ENCODE measurements around the gene LCE1C.

Gene LCE1C

DNA sequence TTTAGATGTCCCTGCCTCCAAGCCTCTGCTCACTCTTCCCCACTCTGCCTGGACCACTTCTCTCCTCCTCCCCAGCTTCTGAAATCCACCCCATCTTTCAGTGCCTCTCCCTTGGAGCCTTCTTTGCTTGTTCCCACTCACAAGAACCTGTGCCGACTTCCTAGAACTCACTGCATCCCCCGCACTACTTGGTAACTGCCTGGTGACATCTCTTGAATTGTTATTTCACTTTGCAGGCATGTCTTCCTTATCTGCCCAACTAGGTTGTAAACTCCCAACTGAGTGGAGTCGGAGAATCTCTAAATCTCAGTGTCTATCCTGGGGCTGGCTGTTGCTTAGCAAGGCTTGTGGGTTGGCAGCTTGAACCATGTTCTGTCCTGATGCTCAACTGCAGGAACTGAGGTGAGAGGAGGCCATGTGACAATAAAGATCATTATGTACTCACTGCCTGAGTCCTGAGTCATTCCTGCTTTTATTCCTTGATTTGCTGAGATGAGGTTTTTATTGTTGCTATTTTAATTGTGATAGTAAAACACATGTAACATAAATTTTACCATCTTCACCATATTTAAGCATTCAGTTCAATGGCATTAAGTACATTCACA, 44.7 kb downstream of the LCE1C start:
- TF ChIP-seq, protein P1, sequence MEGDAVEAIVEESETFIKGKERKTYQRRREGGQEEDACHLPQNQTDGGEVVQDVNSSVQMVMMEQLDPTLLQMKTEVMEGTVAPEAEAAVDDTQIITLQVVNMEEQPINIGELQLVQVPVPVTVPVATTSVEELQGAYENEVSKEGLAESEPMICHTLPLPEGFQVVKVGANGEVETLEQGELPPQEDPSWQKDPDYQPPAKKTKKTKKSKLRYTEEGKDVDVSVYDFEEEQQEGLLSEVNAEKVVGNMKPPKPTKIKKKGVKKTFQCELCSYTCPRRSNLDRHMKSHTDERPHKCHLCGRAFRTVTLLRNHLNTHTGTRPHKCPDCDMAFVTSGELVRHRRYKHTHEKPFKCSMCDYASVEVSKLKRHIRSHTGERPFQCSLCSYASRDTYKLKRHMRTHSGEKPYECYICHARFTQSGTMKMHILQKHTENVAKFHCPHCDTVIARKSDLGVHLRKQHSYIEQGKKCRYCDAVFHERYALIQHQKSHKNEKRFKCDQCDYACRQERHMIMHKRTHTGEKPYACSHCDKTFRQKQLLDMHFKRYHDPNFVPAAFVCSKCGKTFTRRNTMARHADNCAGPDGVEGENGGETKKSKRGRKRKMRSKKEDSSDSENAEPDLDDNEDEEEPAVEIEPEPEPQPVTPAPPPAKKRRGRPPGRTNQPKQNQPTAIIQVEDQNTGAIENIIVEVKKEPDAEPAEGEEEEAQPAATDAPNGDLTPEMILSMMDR (conservative IDR thresholded peaks at IDR 0.05; ENCODE audit: low read length), result no peak
- no peak for DNase-seq (ENCODE audit: low read depth)

DNA sequence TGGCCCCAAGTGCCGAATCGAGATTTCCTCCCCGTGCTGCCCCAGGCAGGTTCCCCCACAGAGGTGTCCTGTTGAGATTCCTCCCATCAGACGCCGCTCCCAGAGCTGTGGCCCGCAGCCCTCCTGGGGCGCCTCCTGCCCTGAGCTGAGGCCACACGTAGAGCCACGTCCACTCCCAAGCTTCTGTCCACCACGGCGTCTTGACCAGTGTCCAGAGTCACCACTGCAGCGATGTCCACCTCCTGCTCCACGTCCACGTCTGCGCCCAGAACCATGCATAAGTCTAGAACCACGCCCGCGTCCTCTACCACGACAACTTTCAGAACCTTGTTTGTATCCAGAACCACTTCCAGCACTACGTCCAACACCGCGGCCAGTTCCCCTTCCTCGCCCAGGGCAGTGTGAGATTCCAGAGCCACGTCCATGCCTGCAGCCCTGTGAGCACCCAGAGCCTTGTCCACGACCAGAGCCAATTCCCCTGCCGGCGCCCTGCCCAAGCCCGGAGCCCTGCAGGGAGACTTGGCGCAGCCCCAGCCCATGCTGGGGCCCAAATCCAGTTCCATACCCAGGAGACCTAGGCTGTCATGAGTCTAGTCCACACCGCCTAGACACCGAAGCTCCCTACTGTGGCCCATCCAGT, 45.8 kb downstream of the LCE1C start:
- TF ChIP-seq, protein P1 (conservative IDR thresholded peaks at IDR 0.05; ENCODE audit: low read length), result no peak
- no peak overlapping the region for H3K4me3 ChIP-seq (ENCODE audit: low read length)
- no peak for DNase-seq (ENCODE audit: low read depth)

More for the DNA sequence above, 44.7 kb downstream of the LCE1C start:
- H3K4me3 ChIP-seq (ENCODE audit: low read length), result no peak overlapping the region

DNA sequence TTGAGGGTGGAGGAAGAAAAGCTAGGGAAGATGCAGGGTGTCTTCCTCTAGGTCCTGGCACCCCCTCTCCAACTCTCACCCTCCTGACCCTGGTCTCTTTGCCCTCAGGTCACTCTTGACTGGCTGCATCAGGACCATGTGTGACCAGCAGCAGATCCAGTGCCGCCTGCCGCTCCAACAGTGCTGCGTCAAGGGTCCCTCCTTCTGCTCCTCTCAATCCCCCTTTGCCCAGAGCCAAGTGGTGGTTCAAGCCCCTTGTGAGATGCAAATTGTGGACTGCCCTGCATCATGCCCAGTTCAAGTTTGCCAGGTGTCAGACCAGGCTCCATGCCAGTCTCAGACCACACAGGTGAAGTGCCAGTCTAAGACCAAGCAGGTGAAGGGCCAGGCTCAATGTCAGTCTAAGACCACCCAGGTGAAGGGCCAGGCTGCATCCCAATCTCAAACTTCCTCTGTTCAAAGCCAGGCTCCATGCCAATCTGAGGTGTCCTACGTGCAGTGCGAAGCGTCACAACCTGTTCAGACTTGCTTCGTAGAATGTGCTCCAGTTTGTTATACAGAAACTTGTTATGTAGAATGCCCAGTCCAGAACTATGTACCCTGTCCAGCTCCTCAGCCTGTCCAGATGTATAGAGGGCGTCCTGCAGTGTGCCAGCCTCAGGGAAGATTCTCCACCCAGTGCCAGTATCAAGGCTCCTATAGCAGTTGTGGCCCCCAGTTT, 46.8 kb downstream of the LCE1C start:
- H3K4me3 ChIP-seq (ENCODE audit: low read length), result no peak overlapping the region
- no peak for DNase-seq (ENCODE audit: low read depth)
- TF ChIP-seq, protein P1 (conservative IDR thresholded peaks at IDR 0.05; ENCODE audit: low read length), result no peak

DNA sequence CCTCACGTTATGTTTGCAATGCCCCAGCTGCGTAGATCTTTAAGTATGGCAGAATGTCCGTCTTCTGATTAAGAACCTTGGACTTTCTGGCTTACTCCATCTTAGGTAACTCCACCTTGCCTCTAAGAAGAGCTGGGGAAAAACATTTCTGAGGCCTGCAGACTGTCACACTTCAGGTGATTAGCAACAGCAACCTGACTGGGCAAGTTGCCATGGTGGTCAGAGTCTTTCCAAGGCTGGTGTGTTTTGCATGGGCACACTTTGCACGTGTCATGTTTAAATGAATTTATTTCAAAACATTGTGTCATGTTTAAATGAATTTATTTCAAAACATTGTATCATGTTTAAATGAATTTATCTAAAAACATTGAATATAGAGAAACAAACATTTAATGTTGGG, 47.8 kb downstream of the LCE1C start:
- H3K4me3 ChIP-seq (ENCODE audit: low read length), result no peak overlapping the region
- TF ChIP-seq, protein P1 (conservative IDR thresholded peaks at IDR 0.05; ENCODE audit: low read length), result no peak
- no peak for DNase-seq (ENCODE audit: low read depth)

DNA sequence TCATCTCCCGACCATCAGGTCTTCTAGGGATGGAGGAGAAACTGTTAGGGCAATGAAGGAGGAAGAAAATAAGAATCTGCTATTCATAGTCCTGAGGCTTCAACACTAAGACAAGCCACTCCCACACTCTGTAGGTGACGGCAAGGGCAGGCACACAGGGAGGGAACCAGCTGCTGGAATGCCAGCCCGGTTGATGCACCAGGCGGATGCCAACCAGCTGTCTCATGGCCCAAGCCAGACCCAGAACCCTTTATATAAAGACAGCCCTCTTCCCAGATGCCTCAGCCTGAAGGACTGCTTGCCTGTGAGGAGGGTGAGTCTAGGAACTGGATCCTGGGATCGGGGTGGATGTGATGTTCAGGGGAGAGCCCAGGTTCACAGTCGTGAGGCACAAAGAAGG, 48.7 kb downstream of the LCE1C start, which contains the start of gene KPRP:
Gene KPRP, plus strand, starts transcription at position 279 of the 400 bp plus-strand sequence. CDS start 1,564 bp downstream, outside the sequence.
- no peak for DNase-seq (ENCODE audit: low read depth)
- H3K4me3 ChIP-seq (ENCODE audit: low read length), result no peak within 1 kb of the TSS
- TF ChIP-seq, protein P1 (conservative IDR thresholded peaks at IDR 0.05; ENCODE audit: low read length), result no peak

DNA sequence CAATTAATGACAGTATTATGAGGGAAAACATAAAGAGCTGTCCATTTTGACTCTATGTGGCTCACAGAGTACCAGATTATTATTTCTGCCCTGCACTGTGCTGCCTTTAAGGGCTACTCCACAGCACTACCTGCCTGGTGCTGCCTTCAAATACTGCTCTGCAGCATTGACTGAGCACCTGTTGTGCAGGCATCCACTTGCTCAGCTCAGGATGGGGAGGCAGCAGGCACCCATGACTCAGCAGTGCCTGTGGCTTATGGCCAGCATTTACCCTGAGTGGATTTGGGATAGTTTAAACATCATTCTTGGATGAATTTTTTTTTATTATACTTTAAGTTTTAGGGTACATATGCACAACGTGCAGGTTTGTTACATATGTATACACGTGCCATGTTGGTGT, 49.6 kb downstream of the LCE1C start:
- no peak overlapping the region for H3K4me3 ChIP-seq (ENCODE audit: low read length)
- no peak for DNase-seq (ENCODE audit: low read depth)
- TF ChIP-seq, protein P1 (conservative IDR thresholded peaks at IDR 0.05; ENCODE audit: low read length), result no peak

Data from AG10803 (cell line).